Retinal pigment epithelial cell (primary cell): ENCODE measurements around the gene ZC3H13.
A peak's percentile ranks its signal among the peaks of the same experiment; 100 is the strongest.

Experiments used
- DNase-seq: peaks from one replicate; pipeline ENCODE4 v3.0.0-alpha.2; 2010; ENCODE audit warnings: low read depth
- H3K4me3 ChIP-seq: 2 replicates; pipeline ENCODE4 v1.5.1; 2011; ENCODE audit warnings: mild to moderate bottlenecking, low read length, control low read depth, moderate library complexity
- TF ChIP-seq, protein P1 (sequence below): conservative IDR thresholded peaks from 2 replicates; pipeline ENCODE4 v1.5.1; 2011; ENCODE audit warnings: low read depth, low read length, control low read depth, inconsistent platforms

ZC3H13 gene

GRCh38 chr13:46015366-46015765 is 37.2 kb downstream of the ZC3H13 start:
- no peak for DNase-seq
- H3K4me3 ChIP-seq, result no peak overlapping the region
- TF ChIP-seq, protein P1, sequence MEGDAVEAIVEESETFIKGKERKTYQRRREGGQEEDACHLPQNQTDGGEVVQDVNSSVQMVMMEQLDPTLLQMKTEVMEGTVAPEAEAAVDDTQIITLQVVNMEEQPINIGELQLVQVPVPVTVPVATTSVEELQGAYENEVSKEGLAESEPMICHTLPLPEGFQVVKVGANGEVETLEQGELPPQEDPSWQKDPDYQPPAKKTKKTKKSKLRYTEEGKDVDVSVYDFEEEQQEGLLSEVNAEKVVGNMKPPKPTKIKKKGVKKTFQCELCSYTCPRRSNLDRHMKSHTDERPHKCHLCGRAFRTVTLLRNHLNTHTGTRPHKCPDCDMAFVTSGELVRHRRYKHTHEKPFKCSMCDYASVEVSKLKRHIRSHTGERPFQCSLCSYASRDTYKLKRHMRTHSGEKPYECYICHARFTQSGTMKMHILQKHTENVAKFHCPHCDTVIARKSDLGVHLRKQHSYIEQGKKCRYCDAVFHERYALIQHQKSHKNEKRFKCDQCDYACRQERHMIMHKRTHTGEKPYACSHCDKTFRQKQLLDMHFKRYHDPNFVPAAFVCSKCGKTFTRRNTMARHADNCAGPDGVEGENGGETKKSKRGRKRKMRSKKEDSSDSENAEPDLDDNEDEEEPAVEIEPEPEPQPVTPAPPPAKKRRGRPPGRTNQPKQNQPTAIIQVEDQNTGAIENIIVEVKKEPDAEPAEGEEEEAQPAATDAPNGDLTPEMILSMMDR, result no peak

GRCh38 chr13:46012404-46012803 is 40.1 kb downstream of the ZC3H13 start:
- no peak overlapping the region for H3K4me3 ChIP-seq
- no peak for DNase-seq
- TF ChIP-seq, protein P1, result no peak

DNA sequence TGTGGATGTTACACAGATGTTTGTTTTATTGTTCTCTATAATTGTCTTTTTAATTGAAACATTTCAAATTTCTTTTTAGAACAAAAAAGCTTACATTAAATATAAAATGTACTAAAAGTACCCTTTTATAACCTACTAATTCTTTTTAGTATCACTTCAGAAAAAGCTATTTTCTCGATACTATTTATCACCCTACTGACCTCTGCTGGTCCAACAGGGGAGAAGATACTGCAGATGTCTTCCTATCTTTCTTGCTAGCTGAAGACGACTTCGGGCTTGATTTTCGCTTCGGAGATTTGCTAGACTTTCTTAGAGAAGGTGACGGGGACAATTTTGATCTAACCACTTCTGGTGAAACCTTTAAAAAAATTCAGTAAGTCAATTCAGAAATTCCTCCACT is 42.4 kb downstream of the ZC3H13 start:
- H3K4me3 ChIP-seq, result no peak overlapping the region
- DNase-seq, result no peak
- TF ChIP-seq, protein P1, result peak; percentile 46

- no peak for DNase-seq
- no peak overlapping the region for H3K4me3 ChIP-seq
- TF ChIP-seq, protein P1, result no peak
These were observed 43.9 kb downstream of the ZC3H13 start for GRCh38 chr13:46008631-46009030.

DNA sequence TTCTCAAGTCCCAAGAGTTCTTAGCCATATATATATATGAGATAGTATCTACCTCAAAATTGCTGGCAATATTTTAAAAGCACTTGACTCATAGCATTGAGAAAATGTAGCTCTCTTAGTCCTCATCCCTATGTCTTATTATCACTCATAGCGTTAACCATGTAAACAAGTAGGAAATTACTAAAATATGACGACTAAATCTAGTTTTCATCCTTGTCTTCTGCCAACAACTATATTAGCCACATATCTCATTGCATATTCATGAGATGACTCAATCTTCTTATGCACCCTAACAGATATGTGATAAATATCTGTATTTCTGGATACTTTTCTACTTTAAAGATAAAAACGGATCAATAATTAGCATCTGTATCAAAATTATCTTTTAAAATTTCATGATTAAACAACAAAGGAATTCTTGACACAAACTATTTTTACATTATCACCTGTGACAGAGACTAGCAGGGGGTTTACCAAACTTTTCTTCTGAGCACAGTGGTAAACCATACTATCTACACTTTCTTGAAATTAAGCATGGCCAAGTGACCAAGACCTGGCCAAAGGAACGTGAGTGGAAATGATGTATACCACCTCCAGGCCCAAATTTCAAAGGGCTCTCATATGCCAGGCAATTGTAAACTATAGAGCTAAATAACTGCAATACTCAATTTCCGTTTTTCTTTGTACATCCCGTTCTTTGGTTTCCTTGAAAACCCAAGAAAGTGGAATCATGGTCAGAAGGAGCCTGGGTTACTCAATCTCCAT is 45.7 kb downstream of the ZC3H13 start:
- DNase-seq, result no peak
- TF ChIP-seq, protein P1, result no peak

DNA sequence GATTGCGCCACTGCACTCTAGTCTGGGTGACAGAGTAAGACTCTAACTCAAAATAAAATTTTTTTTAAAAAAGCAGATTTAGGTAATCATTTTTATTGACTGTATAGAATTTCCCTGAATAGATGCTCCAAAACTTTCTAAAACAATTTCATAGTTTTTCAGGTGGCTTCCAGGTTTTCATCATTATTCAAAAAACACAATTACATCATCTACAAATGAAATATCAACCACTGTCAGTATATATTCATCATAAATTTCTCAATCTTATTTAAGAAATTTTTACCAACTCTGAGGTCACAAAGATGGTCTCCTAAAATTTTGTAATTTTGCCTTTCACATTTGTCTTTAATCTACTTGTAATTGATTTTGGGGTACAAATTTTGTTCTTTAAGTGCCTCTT is 48.1 kb downstream of the ZC3H13 start:
- no peak for DNase-seq
- TF ChIP-seq, protein P1, result no peak
- no peak overlapping the region for H3K4me3 ChIP-seq

More for the DNA sequence above, 45.7 kb downstream of the ZC3H13 start:
- H3K4me3 ChIP-seq, result no peak overlapping the region

DNA sequence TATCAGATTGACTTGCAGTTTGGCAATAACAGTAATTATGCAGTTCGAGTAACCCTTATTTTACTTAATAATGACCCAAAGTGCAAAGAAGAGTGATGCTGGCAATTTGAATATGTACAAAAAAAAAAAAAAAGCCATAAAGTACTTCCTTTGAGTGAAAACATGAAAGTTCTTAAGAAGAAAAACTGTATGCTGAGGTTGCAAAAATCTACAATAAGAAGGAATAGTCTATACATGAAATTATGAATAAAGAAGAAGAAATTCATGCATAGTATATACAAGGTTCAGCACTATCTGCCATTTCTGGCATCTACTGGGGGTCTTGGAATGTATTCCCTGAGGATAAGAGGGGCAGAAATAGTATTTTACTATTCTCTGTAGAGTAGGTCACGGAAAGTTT is 55.9 kb downstream of the ZC3H13 start:
- no peak overlapping the region for H3K4me3 ChIP-seq
- TF ChIP-seq, protein P1, result no peak
- no peak for DNase-seq
